ENCODE results near the gene FBLIM1.

The FBLIM1 gene

GRCh38 chr1:15748690-15749398, 9.8 kb upstream of the FBLIM1 start:
- no peak for DNase-seq

GRCh38 chr1:15749399-15750291, 8.9 kb upstream of the FBLIM1 start:
- DNase-seq: no peak

- DNase-seq: no peak
Observed at GRCh38 chr1:15750924-15751323, 7.7 kb upstream of the FBLIM1 start.

GRCh38 chr1:15751717-15752116, 6.9 kb upstream of the FBLIM1 start:
- DNase-seq: no peak

GRCh38 chr1:15753776-15754175, 4.8 kb upstream of the FBLIM1 start:
- DNase-seq: no peak

- DNase-seq: no peak
Observed at GRCh38 chr1:15755021-15755645, 3.5 kb upstream of the FBLIM1 start.

- DNase-seq: no peak
Observed at GRCh38 chr1:15755646-15756040, 3.0 kb upstream of the FBLIM1 start.

GRCh38 chr1:15756143-15757015, 2.2 kb upstream of the FBLIM1 start:
- no peak for DNase-seq

- DNase-seq: no peak
Observed at GRCh38 chr1:15757016-15757543, 1.5 kb upstream of the FBLIM1 start.

GRCh38 chr1:15757575-15758342, 836 bp upstream of the FBLIM1 start:
- no peak for DNase-seq

- no peak for DNase-seq
Observed at GRCh38 chr1:15758953-15759661, 512 bp downstream of the FBLIM1 start.

GRCh38 chr1:15760520-15761211, 2.1 kb downstream of the FBLIM1 start:
- DNase-seq: no peak

GRCh38 chr1:15761366-15762128, 3.0 kb downstream of the FBLIM1 start:
- DNase-seq: no peak

- DNase-seq: no peak
Observed at GRCh38 chr1:15762546-15762945, 4.0 kb downstream of the FBLIM1 start.

- DNase-seq: no peak
Observed at GRCh38 chr1:15764269-15764764, 5.7 kb downstream of the FBLIM1 start.

- DNase-seq: no peak
Observed at GRCh38 chr1:15764890-15765289, 6.3 kb downstream of the FBLIM1 start.

- DNase-seq: no peak
Observed at GRCh38 chr1:15765495-15766194, 7.0 kb downstream of the FBLIM1 start.

GRCh38 chr1:15767941-15768340, 9.3 kb downstream of the FBLIM1 start:
- DNase-seq: no peak

GRCh38 chr1:15768388-15768787, 9.8 kb downstream of the FBLIM1 start:
- DNase-seq: no peak

Measured in activated naive CD4-positive, alpha-beta T cell (primary cell).